Measurements from ENCODE around the gene CAPNS2. TPM values are rescaled to one million over a fixed set of nuclear protein-coding genes. Genes with fewer than 3 reads are reported as not detected.

Gene CAPNS2
- total and polyA plus RNA-seq, 2 of the 8 experiments (the other 6 are each of a cell fraction or from before 2014, with no cell fraction given) = not detected

DNA sequence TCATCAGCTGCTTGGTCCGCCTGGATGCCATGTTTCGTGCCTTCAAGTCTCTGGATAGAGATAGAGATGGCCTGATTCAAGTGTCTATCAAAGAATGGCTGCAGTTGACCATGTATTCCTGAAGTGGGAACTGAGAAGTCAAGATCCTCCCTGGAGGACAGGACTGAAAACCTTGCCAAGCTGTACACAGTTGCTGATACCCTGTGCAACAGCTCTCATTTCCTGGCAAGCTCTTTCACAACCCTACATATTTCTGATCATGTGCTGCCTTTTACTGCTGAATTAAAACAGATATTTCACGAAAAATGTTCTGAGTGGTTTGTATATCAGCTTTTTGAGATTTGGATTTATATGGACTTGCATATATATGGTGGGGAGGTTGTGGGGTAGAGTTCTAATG is 898 bp downstream of the CAPNS2 start (continued):
- TF ChIP-seq SIX5 (IDR thresholded peaks at IDR 0.05; ENCODE audit: low read depth, low read length) (no peak), NANOG (IDR thresholded peaks at IDR 0.05; ENCODE audit: insufficient read depth, low read depth, low read length, poor library complexity, severe bottlenecking) (no peak), TEAD4 (IDR thresholded peaks at IDR 0.05; ENCODE audit: low read depth, low read length) (no peak), TAF1 (IDR thresholded peaks at IDR 0.05; ENCODE audit: low read depth, low read length) (no peak), CHD7 (IDR thresholded peaks at IDR 0.05; ENCODE audit: insufficient replicate concordance, low read length) (no peak), YY1 (IDR thresholded peaks at IDR 0.05; ENCODE audit: low read depth, low read length) (no peak), E2F6 (IDR thresholded peaks at IDR 0.05) (no peak)
